GM23338 (cell line): Measurements from ENCODE around the gene RPL10A. TPM values are rescaled to one million over a fixed set of nuclear protein-coding genes. Genes with fewer than 3 reads are reported as not detected.

Experiments used
- CREB1 ChIP-seq: fragments of 250-450 bp; sonication (Bioruptor Pico); IDR thresholded peaks from 2 replicates; pipeline ENCODE4 v1.5.0; 2020; ENCODE audit warnings: low read depth, mild to moderate bottlenecking, moderate library complexity
- EZH2 ChIP-seq: fragments of 200-600 bp; sonication (generic); IDR thresholded peaks from one replicate; pipeline ENCODE4 v1.8.0; 2017; ENCODE audit warnings: antibody characterized with exemption, mild to moderate bottlenecking, low read depth; ENCODE audit not compliant: unreplicated experiment
- EZH2phosphoT487 ChIP-seq: fragments of 200-600 bp; sonication (generic); IDR thresholded peaks from one replicate; pipeline ENCODE4 v1.8.1; 2018; ENCODE audit warnings: antibody characterized with exemption; ENCODE audit not compliant: unreplicated experiment
- NANOG ChIP-seq: IDR thresholded peaks from 2 replicates; pipeline ENCODE4 v1.6.1; 2016; ENCODE audit warnings: antibody characterized with exemption, borderline replicate concordance
- POLR2AphosphoS5 ChIP-seq: IDR thresholded peaks from 2 replicates; pipeline ENCODE4 v1.6.1; 2016; ENCODE audit warnings: antibody characterized with exemption, low read depth
- ZNF114 ChIP-seq: fragments of 250-450 bp; sonication (Bioruptor Pico); IDR thresholded peaks from 2 replicates; pipeline ENCODE4 v1.5.0; 2020; ENCODE audit warnings: mild to moderate bottlenecking, moderate library complexity
- ZNF331 ChIP-seq: fragments of 250-450 bp; sonication (Bioruptor Pico); IDR thresholded peaks from 2 replicates; pipeline ENCODE4 v1.5.0; 2020; ENCODE audit warnings: low read depth, mild to moderate bottlenecking, moderate library complexity
- polyA plus RNA-seq: library from polyadenylated mRNA; unstranded; fragments of >200 nt; fragmentation: Nextera tagmentation; extraction: Ambion mirVana; gene quantifications from 2 replicates; pipeline ENCODE4 v1.2.1, GENCODE V29; 2016
- total RNA-seq: library from RNA; depleted of rRNA; stranded (reverse); fragments of >200 nt; shearing (Covaris generic); gene quantifications from 2 replicates; pipeline ENCODE4 v1.2.3, GENCODE V29; 2014
- TF ChIP-seq, protein P1 (sequence below): fragments of 250-450 bp; sonication (Bioruptor Pico); IDR thresholded peaks from 2 replicates; pipeline ENCODE4 v1.5.0; 2020; ENCODE audit warnings: mild to moderate bottlenecking, moderate library complexity
- TF ChIP-seq, protein P2 (sequence below): IDR thresholded peaks from 2 replicates; pipeline ENCODE4 v1.6.1; 2016; ENCODE audit warnings: antibody characterized with exemption
- TF ChIP-seq, protein P3 (sequence below), 2 experiments: fragments of 200-600 bp in 1 of 2; sonication (generic) in 1 of 2; conservative IDR thresholded peaks; 2 replicates each; pipeline versions ENCODE4 v1.5.1 to v1.6.1; 2016 to 2017; ENCODE audit warnings: antibody characterized with exemption in 2 of 2, low read depth in 2 of 2, mild to moderate bottlenecking in 2 of 2, moderate library complexity in 1 of 2

RPL10A gene
- total and polyA plus RNA-seq, 2 experiments from 2014 or later = 730 to 1,297 TPM

DNA sequence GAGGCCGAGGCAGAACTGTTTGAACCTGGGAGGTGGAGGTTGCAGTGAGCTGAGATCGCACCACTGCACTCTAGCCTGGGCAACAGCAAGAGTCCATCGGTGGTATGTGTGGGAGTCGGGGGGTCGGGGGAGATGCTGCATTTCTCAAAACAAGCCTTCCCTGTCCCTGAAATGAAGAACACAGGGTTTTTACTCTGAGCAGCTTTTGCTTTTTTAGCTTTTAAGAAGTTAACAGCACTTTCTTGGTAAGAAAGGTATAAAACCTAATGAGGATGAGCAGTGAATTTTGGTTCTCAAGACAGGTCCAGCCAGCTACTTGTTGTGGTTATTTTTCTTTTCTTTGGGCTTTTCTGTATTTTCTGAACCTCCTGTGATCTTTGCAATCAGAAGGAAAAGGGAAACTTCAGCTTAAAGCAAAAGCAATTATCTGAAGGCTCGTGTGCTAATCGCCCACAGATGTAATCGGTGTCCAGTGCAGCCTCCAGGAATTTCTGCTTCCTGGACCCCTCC, 3.7 kb downstream of the RPL10A start (continued):
- TF ChIP-seq, protein P1, sequence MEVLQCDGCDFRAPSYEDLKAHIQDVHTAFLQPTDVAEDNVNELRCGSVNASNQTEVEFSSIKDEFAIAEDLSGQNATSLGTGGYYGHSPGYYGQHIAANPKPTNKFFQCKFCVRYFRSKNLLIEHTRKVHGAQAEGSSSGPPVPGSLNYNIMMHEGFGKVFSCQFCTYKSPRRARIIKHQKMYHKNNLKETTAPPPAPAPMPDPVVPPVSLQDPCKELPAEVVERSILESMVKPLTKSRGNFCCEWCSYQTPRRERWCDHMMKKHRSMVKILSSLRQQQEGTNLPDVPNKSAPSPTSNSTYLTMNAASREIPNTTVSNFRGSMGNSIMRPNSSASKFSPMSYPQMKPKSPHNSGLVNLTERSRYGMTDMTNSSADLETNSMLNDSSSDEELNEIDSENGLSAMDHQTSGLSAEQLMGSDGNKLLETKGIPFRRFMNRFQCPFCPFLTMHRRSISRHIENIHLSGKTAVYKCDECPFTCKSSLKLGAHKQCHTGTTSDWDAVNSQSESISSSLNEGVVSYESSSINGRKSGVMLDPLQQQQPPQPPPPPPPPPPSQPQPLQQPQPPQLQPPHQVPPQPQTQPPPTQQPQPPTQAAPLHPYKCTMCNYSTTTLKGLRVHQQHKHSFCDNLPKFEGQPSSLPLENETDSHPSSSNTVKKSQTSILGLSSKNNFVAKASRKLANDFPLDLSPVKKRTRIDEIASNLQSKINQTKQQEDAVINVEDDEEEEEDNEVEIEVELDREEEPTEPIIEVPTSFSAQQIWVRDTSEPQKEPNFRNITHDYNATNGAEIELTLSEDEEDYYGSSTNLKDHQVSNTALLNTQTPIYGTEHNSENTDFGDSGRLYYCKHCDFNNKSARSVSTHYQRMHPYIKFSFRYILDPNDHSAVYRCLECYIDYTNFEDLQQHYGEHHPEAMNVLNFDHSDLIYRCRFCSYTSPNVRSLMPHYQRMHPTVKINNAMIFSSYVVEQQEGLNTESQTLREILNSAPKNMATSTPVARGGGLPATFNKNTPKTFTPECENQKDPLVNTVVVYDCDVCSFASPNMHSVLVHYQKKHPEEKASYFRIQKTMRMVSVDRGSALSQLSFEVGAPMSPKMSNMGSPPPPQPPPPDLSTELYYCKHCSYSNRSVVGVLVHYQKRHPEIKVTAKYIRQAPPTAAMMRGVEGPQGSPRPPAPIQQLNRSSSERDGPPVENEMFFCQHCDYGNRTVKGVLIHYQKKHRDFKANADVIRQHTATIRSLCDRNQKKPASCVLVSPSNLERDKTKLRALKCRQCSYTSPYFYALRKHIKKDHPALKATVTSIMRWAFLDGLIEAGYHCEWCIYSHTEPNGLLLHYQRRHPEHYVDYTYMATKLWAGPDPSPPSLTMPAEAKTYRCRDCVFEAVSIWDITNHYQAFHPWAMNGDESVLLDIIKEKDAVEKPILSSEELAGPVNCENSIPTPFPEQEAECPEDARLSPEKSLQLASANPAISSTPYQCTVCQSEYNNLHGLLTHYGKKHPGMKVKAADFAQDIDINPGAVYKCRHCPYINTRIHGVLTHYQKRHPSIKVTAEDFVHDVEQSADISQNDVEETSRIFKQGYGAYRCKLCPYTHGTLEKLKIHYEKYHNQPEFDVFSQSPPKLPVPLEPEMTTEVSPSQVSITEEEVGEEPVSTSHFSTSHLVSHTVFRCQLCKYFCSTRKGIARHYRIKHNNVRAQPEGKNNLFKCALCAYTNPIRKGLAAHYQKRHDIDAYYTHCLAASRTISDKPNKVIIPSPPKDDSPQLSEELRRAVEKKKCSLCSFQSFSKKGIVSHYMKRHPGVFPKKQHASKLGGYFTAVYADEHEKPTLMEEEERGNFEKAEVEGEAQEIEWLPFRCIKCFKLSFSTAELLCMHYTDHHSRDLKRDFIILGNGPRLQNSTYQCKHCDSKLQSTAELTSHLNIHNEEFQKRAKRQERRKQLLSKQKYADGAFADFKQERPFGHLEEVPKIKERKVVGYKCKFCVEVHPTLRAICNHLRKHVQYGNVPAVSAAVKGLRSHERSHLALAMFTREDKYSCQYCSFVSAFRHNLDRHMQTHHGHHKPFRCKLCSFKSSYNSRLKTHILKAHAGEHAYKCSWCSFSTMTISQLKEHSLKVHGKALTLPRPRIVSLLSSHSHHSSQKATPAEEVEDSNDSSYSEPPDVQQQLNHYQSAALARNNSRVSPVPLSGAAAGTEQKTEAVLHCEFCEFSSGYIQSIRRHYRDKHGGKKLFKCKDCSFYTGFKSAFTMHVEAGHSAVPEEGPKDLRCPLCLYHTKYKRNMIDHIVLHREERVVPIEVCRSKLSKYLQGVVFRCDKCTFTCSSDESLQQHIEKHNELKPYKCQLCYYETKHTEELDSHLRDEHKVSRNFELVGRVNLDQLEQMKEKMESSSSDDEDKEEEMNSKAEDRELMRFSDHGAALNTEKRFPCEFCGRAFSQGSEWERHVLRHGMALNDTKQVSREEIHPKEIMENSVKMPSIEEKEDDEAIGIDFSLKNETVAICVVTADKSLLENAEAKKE (CRISPR knock-in tag) = no peak
- TF ChIP-seq POLR2AphosphoS5 (no peak; the same call in 1 of the 2 replicates), NANOG (no peak), ZNF114 (CRISPR knock-in tag) (no peak), ZNF331 (CRISPR knock-in tag) (no peak), EZH2 (no peak), CREB1 (CRISPR knock-in tag) (no peak), EZH2phosphoT487 (no peak)
- TF ChIP-seq, protein P2, sequence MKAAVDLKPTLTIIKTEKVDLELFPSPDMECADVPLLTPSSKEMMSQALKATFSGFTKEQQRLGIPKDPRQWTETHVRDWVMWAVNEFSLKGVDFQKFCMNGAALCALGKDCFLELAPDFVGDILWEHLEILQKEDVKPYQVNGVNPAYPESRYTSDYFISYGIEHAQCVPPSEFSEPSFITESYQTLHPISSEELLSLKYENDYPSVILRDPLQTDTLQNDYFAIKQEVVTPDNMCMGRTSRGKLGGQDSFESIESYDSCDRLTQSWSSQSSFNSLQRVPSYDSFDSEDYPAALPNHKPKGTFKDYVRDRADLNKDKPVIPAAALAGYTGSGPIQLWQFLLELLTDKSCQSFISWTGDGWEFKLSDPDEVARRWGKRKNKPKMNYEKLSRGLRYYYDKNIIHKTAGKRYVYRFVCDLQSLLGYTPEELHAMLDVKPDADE = no peak
- TF ChIP-seq, protein P3, sequence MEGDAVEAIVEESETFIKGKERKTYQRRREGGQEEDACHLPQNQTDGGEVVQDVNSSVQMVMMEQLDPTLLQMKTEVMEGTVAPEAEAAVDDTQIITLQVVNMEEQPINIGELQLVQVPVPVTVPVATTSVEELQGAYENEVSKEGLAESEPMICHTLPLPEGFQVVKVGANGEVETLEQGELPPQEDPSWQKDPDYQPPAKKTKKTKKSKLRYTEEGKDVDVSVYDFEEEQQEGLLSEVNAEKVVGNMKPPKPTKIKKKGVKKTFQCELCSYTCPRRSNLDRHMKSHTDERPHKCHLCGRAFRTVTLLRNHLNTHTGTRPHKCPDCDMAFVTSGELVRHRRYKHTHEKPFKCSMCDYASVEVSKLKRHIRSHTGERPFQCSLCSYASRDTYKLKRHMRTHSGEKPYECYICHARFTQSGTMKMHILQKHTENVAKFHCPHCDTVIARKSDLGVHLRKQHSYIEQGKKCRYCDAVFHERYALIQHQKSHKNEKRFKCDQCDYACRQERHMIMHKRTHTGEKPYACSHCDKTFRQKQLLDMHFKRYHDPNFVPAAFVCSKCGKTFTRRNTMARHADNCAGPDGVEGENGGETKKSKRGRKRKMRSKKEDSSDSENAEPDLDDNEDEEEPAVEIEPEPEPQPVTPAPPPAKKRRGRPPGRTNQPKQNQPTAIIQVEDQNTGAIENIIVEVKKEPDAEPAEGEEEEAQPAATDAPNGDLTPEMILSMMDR (conservative IDR thresholded peaks at IDR 0.05; ENCODE audit: low read depth in 2 of 2) = no peak
